Middle frontal gyrus (tissue), 1 donor: ENCODE results near the gene MEN1.

Experiments
- DNase-seq: peaks from one replicate; pipeline ENCODE4 v3.0.0-alpha.2; 2015; ENCODE audit warnings: low spot score; ENCODE audit errors: extremely low spot score

The MEN1 gene

DNA sequence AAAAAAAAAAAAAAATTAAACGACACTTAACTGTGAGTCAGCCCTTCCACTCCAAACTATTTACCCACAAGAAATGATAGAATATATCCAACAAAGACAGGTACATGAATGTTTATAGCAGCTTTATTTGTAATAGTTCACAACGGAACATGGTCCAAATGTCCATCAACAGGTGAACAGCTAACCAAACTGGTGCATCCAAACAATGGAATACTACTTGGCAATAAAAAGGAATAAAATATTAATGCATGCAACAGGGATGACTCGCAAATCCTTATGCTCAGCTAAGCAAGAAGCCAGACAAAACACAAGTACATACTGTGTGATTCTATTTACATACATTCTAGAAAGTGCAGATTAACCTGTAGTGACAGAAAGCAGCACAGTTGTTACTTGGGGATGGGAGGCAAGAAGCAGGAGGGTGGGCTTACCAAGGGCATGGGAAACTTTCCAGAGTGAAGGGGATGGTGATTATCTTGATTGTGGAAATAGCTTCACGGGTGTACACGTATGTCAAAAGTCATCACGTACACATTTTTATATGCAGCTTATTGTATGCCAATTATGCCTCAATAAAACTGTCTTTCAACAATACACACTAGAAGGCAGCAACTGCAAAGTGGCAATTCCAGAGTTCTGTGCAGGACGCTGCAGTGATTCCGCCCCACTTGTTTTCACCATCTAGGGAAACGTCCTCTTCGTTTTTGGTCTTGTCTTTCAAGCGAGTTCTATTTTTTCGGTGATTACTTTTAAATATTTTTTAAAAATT lies 25.4 kb downstream of the MEN1 start:
- no peak for DNase-seq

DNA sequence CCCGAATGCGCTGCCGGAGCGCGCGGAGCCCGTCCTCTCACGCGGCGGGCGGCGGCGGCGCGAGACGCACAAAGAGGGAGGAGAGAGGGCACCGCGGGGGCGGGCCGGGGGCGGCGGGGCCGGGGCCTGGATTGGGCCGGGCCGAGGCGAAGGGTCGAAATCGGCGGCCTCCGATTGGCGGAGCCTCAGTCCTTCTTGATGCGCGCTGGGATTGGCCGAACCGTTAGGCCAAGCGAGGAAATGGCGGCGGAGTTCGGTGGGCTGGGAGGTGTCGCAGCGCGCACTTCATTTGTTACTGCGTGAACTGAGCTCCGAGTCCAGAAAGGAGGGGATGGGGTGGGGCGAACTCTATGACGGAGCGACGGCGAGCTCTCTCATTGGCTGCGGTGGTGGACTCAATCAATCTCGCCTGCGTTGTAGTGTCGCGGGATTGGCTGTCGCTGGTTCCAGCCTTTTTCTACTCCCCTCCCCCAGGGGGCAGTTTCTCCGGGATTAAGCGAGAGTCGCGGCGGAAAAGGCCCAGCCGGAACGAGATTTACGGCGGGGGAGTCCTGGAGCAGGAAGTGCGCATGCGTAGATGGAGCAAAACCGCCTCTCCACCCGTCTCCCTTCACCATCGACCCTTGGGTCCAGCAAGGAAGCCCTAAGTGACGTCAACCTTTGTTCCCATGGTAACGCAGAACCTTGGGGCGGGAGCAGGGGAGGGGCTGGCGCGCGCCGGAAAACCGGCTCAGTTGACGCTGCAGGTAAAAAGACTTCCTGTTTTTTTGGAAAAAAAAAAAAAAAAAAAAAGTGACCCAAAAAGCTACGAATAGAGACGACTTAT lies 31.7 kb downstream of the MEN1 start, which contains the start of gene SF1:
Gene SF1 (minus strand): TSS at position 70 of the 826 bp plus-strand sequence. CDS start 150 bp downstream, outside the sequence.
- peak; percentile 100 for DNase-seq

DNA sequence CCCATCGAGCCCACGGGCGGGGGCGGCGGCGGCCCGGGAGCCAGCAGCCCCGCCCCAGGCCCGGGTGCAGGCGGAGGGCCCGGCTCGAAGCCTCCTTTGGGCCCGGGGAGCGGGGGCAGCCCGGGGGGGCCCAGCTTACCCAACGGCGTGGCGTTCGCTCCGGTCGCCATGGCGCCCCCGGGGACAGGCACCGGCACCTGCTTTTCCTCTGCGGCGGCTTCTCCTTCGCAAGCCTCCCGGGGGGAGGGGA lies 32.2 kb downstream of the MEN1 start:
- DNase-seq, result no peak

DNA sequence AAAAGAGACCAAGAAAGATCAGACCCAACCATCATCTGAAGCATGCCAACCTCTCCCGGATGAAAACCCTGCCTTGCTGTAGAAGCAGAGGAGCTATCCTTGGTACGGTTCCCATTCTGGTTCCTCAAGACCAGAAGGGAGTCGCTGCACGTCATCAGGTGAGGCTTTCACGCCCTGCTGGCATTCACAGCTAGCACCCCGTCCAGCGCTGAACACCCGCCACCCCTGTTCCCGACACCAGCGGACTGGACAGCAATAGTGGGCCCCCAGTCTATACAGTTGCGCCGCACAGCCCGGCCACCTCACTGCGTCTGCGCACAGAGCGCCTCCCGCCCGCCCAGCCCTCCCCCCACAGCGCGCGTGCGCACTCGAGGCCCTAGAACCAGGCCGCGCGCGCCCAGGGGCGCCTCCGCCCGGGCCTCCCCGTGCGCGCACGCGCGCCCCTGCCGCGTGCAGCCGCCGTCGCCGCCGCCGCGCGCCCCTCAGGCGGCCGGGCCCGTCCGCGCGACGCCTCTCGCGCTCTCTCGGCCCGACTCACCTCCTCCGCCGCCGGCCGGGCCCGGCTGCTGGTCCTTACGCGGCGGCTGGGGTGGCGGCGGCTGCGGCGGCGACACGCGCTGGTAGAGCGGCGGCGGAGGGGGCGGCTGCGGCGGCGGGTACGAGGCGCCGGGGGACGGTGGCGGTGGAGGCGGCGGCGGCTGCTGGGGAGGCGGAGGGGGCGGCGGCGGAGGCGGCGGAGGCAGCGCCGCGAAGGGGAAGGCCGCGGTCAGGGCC lies 32.7 kb downstream of the MEN1 start:
- DNase-seq, result peak; percentile 76

DNA sequence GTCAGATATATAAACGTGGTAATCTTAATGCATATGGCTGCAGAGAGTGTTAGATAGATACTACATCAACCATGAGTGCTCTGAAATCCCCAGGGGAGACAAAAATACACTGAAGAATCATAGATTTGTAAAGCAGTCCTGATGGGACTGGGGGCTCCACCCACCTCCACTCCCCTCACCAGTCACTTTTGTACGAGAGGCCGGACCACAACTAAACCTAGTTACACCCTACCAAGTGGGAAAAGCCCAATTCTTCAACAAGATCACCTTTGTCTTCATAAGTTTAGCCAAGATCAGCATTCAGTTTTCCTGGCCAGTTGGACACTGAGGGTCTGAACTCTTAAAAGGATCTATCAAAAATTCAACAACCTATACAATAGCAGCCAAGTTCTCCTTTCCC lies 33.5 kb downstream of the MEN1 start:
- DNase-seq, result no peak

DNA sequence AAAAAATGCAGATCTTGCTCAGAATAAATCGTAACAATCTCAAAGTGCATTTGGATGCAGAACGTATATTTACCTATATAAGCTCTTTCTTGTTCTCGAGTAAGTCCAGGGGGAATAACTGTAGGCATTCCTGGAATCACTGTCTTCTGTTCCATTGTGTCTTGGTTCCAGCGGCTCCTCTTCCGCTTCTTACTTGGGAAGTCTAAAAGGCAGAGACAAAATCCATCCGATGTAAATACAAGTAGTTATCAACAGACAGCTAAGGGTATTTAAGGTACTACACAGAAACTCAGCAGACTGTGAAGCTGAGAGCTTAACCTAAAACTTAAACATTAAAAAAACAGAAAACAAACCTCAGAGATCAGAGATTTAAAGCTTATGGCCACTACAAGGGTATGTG lies 33.9 kb downstream of the MEN1 start:
- DNase-seq, result no peak

DNA sequence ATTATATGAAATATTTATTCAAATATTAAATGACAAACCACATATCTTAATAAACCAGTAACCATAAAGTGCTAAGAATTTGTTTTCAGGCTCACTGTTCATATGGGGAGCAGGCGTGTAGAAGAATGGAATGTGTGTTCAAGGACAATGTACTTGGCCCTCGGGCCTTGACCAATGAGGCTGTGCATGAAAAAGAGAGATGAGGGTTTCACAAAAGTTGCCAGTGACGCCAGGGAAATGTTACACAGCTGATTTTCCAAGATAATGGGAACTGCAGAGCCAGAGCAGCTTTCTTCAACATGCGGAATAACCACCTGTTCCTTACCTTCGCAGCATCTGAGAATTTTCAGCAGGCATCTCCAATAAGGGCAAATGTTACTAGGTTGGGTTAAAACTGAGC lies 36.2 kb downstream of the MEN1 start:
- DNase-seq, result no peak

DNA sequence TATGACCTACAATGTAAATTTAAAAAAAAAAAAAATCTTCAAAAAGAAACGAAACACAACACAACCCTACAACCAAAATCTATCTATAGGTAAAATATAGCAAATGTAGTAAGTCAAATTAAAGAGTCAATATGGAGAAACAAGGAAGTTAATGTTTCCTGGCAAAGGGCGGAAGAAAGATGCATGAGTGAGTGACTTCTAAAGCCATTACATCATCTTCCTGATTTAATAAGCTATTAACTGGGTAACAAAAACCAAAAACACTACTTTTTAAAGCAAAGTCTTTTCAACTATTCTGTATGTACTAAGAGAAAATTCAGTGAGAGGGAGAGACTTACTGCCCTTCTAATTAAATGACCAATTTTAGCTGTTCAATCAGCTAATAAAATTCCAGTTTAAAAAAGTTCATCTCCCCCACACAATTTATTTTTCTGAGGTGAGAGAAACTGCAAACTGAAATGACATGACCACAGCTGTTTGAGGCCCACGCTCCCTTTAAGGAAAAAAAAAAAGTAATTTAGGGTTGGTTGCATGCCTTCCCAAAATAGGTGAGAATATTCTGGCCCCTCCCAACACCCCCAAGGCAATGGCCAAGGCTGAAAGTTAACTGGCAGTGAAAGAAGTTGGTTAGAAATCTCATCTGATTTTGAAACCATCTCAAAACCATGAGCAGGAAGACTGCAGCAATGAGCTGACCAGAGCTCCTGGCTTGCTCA lies 37.9 kb downstream of the MEN1 start:
- DNase-seq, result no peak

DNA sequence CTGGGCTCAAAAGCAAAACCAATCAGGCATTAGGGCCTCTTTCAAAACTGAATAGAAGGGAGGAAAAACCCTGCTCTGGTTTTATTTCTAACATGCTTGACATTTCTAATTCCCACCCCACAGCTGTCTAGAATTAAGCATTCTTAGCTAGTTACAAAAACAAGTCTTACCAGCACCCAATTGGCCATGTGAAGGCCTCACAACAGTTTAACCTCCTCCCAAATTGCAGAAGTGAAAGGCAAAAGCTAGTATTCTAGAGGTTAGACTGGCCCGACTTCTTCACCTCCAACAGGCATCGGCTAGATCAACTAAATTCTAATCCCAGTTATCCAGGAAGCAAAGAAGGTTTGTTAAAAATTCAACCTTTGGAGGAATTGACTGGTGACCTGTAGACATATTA lies 38.5 kb downstream of the MEN1 start:
- no peak for DNase-seq

DNA sequence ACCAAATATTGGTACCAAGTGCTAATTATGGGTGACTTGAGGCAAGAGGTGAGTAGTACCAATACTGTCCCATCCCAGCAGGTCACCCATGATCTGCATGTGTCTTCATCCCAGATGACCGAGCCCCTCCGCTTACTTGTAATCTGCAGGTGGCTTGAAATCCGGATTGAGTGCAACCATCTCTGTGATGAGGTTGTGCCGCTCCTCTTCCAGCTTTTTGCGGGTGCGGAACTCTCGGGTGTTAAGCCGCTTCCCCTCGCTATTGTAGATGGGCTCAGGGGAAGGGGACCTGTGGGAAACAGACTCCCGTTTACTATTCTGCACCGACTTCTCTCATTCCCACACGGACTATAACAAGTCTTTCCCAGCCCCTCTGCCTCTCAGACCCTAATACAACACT lies 40.2 kb downstream of the MEN1 start:
- no peak for DNase-seq

DNA sequence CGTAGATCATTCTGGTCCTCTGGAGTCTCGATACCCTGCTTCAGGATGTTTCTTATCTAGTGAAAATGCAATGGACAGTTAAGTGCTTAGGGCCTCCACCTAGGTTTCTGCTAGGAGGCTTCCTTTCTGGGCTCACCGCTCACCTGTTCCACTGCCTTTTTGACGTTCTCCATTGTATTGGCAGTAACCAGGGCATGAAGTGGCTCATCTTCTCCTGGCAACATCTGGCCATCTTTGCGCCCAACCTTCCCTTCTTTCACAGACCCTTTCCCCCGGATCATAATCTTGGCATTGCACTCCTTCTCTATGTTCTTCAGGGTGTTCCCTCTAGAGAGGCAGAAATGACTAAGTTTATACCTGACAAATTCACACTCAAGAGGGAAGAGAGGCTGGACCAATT lies 41.1 kb downstream of the MEN1 start:
- no peak for DNase-seq

DNA sequence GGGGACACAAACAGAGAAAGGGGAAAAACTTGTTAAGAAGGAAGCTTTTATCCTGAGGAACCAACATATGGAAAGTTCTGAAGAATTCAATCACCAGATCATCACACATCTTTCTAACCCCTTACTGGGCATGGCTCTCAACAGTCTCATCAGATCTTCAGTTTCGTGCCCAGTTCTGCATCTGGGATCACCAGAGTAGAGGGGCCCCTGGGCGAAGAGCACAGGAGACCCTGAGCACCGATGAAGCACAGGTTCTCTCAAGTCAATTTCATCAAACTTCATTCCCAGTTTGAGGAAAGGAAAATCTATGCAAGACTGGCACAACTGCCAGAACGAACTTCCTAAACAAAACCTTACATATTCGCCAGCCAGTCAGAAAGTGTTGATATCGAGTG lies 42.1 kb downstream of the MEN1 start:
- no peak for DNase-seq

DNA sequence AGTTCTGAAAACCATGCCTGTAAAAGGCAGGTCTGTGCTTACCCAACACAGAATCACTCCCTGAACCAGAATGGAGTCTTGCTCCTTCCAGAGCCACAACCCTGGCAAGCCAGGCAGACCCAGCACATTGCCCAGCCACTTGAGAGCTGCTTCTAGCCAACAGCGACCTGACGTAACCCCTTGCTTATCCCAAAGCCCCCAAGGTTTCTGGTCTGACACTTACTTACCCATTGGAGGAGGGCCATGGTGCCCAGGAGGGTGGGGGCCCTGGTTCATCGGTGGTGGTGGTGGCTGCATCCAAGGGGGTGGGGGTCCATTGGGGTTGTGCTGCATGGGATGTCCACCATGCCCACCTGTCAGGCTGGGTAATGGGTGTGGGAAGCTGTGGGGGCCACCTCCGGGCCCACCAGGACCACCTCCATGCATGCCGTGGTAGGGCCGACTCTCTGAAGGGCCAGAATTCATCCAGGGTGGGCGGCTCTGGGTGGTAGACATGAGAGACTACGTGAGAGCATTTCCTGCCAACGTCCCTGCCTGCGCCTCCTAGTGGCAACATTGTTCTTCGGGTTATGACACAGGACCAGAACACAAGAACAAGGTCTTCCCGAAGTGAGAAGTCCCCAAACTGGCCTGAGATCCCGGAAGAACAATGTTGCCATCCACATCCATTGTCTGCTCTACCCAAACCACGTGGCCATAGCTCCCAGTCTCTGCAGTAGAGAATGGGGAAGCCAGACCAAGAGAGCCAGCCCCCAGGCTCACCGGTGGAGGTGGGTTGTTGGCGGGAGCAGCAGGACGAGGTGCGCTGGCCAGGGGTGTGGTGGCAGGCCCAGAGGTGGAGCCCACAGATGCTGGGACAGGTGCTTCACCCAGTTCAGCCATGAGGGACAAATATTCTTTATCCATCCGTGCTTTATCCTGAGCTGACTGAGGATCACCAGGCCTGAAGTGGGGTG lies 42.7 kb downstream of the MEN1 start:
- DNase-seq, result no peak

DNA sequence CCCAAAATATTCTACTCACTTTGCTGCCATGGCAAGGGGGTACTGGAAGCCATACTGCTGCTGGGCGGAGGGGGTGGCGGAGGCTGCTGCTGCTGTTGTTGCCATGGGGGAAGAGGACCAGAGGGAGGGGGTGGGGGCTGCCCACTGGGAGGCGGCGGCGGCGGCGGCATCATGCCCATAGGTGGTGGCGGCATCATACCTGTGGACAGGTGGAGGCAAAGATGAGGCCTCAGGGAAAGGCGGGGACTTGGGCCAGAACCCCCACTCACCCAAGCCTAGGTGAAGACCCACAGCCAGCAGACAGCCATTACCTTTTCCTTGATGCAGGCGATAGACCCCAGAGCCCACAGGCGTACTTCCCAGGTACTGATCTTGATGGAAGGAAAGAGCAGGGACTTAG lies 43.5 kb downstream of the MEN1 start:
- no peak for DNase-seq

DNA sequence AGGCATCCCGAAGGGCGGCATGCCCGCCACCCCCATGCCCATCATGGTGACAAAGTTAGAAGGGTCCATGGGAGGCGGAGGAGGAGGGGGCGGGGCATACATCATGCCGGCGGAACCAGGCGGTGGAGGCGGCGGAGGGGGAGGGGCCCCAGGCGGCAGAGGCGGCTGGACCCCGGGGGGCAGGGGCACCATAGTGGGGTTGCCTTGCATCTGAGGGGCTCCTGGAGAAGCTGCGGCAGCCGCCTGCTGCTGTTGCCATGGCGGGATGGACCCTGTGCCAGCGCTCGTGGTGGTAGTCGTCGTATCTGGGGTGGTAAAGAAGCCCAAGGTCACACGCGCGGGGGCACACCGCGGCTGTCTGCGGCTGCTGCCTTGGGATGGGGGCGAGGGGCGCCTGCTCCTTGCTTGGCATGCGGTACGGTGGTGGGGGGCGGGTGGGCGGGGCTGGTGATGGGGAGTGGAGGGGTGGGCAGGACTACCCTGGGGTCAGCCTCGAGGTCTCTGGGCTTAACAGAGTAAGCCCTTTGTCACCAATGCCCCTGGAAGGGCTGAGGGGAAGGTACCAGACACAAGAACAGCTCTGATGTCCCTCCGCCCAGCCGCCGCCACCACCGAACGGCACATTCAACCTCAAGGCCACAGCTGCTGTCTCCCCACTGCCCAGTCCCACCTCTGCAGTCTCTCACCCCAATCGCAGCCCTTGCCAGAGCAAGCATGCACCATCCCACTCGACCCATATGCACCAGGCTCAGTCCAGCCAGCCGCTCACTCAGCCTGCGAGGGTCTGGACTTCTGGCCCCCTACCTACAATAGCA lies 44.3 kb downstream of the MEN1 start:
- DNase-seq, result no peak

DNA sequence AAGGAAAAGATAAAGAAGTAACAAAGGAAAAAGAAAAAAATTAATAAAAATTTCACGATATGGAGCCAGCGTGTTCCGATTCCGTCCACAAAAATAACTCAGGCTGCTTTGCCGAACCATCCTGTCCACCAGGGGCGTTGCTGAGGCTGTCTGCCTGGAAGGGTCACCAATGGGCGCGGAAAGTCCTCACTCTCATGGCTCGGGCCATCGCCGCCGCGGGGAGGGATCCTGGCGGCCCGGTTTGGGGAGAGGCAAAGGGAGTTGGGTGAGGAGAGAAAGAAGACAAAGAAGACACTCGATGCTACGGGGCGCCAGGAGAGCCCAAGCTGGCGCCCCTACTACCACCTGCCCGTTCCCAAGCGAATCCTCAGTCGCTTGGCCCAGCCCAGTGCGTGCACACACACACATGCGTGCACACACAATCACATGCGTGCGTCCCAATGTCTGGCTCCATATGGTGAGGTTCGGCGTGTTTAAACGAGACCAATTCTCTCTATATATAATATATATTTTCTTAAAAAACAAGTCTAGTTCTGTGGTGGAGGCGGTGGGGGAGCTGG lies 45.0 kb downstream of the MEN1 start:
- DNase-seq, result no peak

DNA sequence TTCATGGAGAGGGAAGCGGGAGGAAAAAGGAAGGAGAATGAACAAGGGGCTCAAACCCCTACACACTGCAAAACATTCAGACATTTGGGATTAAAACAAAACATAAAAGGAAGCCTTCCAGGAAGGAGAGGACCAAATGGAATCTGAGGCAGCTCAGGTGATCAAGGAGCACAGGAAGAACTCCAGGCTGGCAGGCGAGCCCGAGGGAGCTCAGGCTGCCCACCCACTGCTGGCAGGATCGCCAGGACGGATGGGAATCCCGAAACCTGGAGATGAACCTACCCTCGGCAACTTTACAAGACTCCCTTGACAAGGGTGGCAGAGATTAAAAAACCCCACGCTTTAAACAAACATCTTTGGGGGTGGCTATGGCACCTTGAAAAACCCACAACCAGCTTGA lies 45.6 kb downstream of the MEN1 start:
- no peak for DNase-seq

DNA sequence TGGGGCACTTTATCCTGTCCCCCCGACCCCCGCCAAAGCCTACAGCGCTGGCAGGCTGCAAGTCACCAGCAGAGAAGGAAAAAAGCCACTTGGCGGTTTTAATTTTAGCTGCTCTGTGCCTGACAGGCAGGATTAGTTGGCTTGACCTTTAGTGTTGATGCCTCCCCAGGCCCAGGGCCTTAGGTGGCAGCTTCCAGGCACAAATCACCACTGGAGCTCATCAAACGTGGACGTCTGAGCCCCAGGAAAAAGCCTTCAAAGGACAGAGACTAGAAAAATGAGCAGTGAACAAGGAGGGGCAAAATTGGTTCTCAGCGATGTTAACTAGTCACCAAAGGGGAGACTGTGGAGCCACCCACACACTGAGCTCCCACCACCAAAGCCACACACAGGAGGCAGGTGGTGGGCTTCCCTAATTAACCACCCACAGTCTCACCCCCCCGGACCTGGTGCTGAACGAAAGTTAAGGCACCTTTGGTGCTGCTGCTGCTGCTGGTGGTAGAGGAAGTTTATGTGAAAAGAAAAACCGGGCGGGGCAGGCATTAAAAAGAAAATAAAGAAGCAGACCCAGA lies 46.2 kb downstream of the MEN1 start:
- no peak for DNase-seq

DNA sequence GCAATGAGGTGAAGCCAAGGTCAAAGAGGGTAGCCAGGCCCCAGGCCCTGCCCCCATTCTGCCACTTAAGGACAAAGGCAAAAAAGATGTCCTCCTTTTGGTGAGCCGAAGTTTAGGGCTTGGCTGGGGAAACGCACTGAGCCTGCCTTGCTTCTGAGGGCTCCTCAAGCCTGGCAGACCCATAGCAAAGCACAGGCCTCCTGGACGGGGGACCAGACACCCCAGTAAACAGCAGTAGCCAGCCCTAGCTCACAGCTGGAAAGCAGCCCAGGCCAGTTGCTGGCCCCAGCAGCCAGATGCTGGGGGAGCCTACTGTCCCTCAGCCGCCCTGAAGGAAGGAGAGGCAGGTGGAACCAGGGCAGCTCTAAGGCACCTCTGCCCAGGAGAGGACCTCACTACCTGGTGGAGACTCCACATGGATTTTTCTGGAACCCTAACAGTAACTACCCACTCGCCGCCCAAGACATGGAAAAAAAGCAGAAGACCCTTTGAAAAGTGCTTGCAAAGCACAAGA lies 46.8 kb downstream of the MEN1 start:
- no peak for DNase-seq
